ENCODE results near the gene TCF3.

GRCh38 chr19:1610579-1610978 lies 41.8 kb downstream of the TCF3 start:
- TF ChIP-seq, protein P1, sequence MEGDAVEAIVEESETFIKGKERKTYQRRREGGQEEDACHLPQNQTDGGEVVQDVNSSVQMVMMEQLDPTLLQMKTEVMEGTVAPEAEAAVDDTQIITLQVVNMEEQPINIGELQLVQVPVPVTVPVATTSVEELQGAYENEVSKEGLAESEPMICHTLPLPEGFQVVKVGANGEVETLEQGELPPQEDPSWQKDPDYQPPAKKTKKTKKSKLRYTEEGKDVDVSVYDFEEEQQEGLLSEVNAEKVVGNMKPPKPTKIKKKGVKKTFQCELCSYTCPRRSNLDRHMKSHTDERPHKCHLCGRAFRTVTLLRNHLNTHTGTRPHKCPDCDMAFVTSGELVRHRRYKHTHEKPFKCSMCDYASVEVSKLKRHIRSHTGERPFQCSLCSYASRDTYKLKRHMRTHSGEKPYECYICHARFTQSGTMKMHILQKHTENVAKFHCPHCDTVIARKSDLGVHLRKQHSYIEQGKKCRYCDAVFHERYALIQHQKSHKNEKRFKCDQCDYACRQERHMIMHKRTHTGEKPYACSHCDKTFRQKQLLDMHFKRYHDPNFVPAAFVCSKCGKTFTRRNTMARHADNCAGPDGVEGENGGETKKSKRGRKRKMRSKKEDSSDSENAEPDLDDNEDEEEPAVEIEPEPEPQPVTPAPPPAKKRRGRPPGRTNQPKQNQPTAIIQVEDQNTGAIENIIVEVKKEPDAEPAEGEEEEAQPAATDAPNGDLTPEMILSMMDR (IDR thresholded peaks at IDR 0.05), result no peak
- no peak for TF ChIP-seq POLR2A (IDR thresholded peaks at IDR 0.05)

Measured in adrenal gland (tissue), 5 donors.